ENCODE measurements around the gene GAL3ST1.

GAL3ST1 gene

GRCh38 chr22:30566125-30566524, 8.3 kb downstream of the GAL3ST1 start:
- no peak for TF ChIP-seq CTCF (IDR thresholded peaks at IDR 0.05)
- Histone ChIP-seq H3K36me3 (ENCODE audit: control insufficient read depth, insufficient read depth, low read length) (no peaks in the 10 kb centered on the region), H3K27me3 (ENCODE audit: control insufficient read depth, insufficient read depth, low read length) (no peaks in the 10 kb centered on the region), H2AFZ (no peak overlapping the region), H3K27ac (no peak overlapping the region), H3K9ac (no peak overlapping the region), H3K4me2 (ENCODE audit: low read length) (no peak overlapping the region), H3K4me3 (ENCODE audit: low read depth, low read length) (no peak overlapping the region), H3K9me3 (ENCODE audit: control insufficient read depth, low read length) (no peaks in the 10 kb centered on the region), H3K79me2 (no peaks in the 10 kb centered on the region), H3K4me1 (no peaks in the 10 kb centered on the region)

- no peak for TF ChIP-seq CTCF (IDR thresholded peaks at IDR 0.05)
- no peaks in the 10 kb centered on the region for H3K9me3 ChIP-seq (ENCODE audit: control insufficient read depth, low read length)
- H3K4me2 ChIP-seq (ENCODE audit: low read length) = no peak overlapping the region
- H3K9ac ChIP-seq = no peak overlapping the region
- H3K27ac ChIP-seq = no peak overlapping the region
- H2AFZ ChIP-seq = no peak overlapping the region
- no peaks in the 10 kb centered on the region for H3K4me1 ChIP-seq
- no peaks in the 10 kb centered on the region for H3K79me2 ChIP-seq
- H3K27me3 ChIP-seq (ENCODE audit: control insufficient read depth, insufficient read depth, low read length) = no peaks in the 10 kb centered on the region
- no peaks in the 10 kb centered on the region for H3K36me3 ChIP-seq (ENCODE audit: control insufficient read depth, insufficient read depth, low read length)
- no peak overlapping the region for H3K4me3 ChIP-seq (ENCODE audit: low read depth, low read length)
Measured at GRCh38 chr22:30565341-30565740, 9.1 kb downstream of the GAL3ST1 start.

- Histone ChIP-seq H3K4me3 (ENCODE audit: low read depth, low read length) (no peak overlapping the region), H3K79me2 (no peaks in the 10 kb centered on the region), H3K4me1 (no peaks in the 10 kb centered on the region), H2AFZ (no peak overlapping the region), H3K4me2 (ENCODE audit: low read length) (no peak overlapping the region), H3K27me3 (ENCODE audit: control insufficient read depth, insufficient read depth, low read length) (no peaks in the 10 kb centered on the region), H3K36me3 (ENCODE audit: control insufficient read depth, insufficient read depth, low read length) (no peaks in the 10 kb centered on the region), H3K27ac (no peak overlapping the region), H3K9ac (no peak overlapping the region), H3K9me3 (ENCODE audit: control insufficient read depth, low read length) (no peaks in the 10 kb centered on the region)
- no peak for TF ChIP-seq CTCF (IDR thresholded peaks at IDR 0.05)
Measured at GRCh38 chr22:30564761-30565119, 9.7 kb downstream of the GAL3ST1 start.

- Histone ChIP-seq H3K4me1 (no peaks in the 10 kb centered on the region), H3K27me3 (ENCODE audit: control insufficient read depth, insufficient read depth, low read length) (no peaks in the 10 kb centered on the region), H3K27ac (no peak overlapping the region), H3K9me3 (ENCODE audit: control insufficient read depth, low read length) (no peaks in the 10 kb centered on the region), H2AFZ (no peak overlapping the region), H3K4me2 (ENCODE audit: low read length) (no peak overlapping the region), H3K4me3 (ENCODE audit: low read depth, low read length) (no peak overlapping the region), H3K36me3 (ENCODE audit: control insufficient read depth, insufficient read depth, low read length) (no peaks in the 10 kb centered on the region), H3K9ac (no peak overlapping the region), H3K79me2 (no peaks in the 10 kb centered on the region)
- TF ChIP-seq CTCF (IDR thresholded peaks at IDR 0.05) = no peak
Measured at GRCh38 chr22:30564045-30564760, 10.3 kb downstream of the GAL3ST1 start.

GRCh38 chr22:30562366-30562765, 12.1 kb downstream of the GAL3ST1 start:
- Histone ChIP-seq H3K9me3 (ENCODE audit: control insufficient read depth, low read length) (no peaks in the 10 kb centered on the region), H3K4me1 (no peaks in the 10 kb centered on the region), H2AFZ (no peak overlapping the region), H3K27ac (no peak overlapping the region), H3K9ac (no peak overlapping the region), H3K36me3 (ENCODE audit: control insufficient read depth, insufficient read depth, low read length) (no peaks in the 10 kb centered on the region), H3K4me2 (ENCODE audit: low read length) (no peak overlapping the region), H3K4me3 (ENCODE audit: low read depth, low read length) (no peak overlapping the region), H3K27me3 (ENCODE audit: control insufficient read depth, insufficient read depth, low read length) (no peaks in the 10 kb centered on the region), H3K79me2 (no peaks in the 10 kb centered on the region)
- TF ChIP-seq CTCF (IDR thresholded peaks at IDR 0.05) = no peak

All from parathyroid adenoma (tissue), 2 donors.